Epithelial cell of prostate (primary cell): ENCODE results near the gene UBXN7.
A peak's percentile ranks its signal among the peaks of the same experiment; 100 is the strongest.
"Not testable (repeated sequence)": the region's sequence is repeated elsewhere in the genome, so short reads cannot be mapped to it uniquely, and the experiment has no call there.

Experiments
- DNase-seq: peaks from one replicate; pipeline ENCODE4 v3.0.0-alpha.2; 2011; ENCODE audit warnings: low read depth, low spot score
- H3K27ac ChIP-seq: fragments of 450-650 bp; 2 replicates; pipeline ENCODE4 v1.5.1; 2017; ENCODE audit warnings: mild to moderate bottlenecking

UBXN7 gene

GRCh38 chr3:196360586-196360985, 71.6 kb downstream of the UBXN7 start:
- no peak for DNase-seq
- H3K27ac ChIP-seq: no peak overlapping the region

GRCh38 chr3:196358540-196358939, 73.7 kb downstream of the UBXN7 start:
- not testable (repeated sequence) for DNase-seq, H3K27ac ChIP-seq

- no peak overlapping the region for H3K27ac ChIP-seq
- DNase-seq: no peak
These were observed 74.3 kb downstream of the UBXN7 start for GRCh38 chr3:196357905-196358304.

- no peak for DNase-seq
- H3K27ac ChIP-seq: no peak overlapping the region
These were observed 75.7 kb downstream of the UBXN7 start for GRCh38 chr3:196356556-196356955.

GRCh38 chr3:196355668-196356067, 76.6 kb downstream of the UBXN7 start:
- H3K27ac ChIP-seq: no peak overlapping the region
- no peak for DNase-seq

- H3K27ac ChIP-seq: no peak overlapping the region
- DNase-seq: no peak
These were observed 78.1 kb downstream of the UBXN7 start for GRCh38 chr3:196354132-196354531.

- H3K27ac ChIP-seq: no peak overlapping the region
- DNase-seq: no peak
These were observed 80.7 kb downstream of the UBXN7 start for GRCh38 chr3:196351541-196351940.

GRCh38 chr3:196350067-196350466, 82.2 kb downstream of the UBXN7 start:
- H3K27ac ChIP-seq: no peak overlapping the region
- no peak for DNase-seq

GRCh38 chr3:196348698-196349097, 83.5 kb downstream of the UBXN7 start:
- H3K27ac ChIP-seq: no peak overlapping the region
- DNase-seq: no peak

- no peak overlapping the region for H3K27ac ChIP-seq
- no peak for DNase-seq
These were observed 87.6 kb downstream of the UBXN7 start for GRCh38 chr3:196344663-196345062.

- not testable (repeated sequence) for H3K27ac ChIP-seq, DNase-seq
These were observed 88.3 kb downstream of the UBXN7 start for GRCh38 chr3:196343917-196344316.

GRCh38 chr3:196341137-196341536, 91.1 kb downstream of the UBXN7 start:
- no peak for DNase-seq
- H3K27ac ChIP-seq: no peak overlapping the region

GRCh38 chr3:196340466-196340865, 91.8 kb downstream of the UBXN7 start:
- peak overlapping the region; percentile 67 for H3K27ac ChIP-seq
- no peak for DNase-seq

- no peak for DNase-seq
- H3K27ac ChIP-seq: peak overlapping the region; percentile 67
These were observed 92.6 kb downstream of the UBXN7 start for GRCh38 chr3:196339493-196340254.

GRCh38 chr3:196339044-196339443, 93.2 kb downstream of the UBXN7 start:
- no peak for DNase-seq
- peak overlapping the region; percentile 67 for H3K27ac ChIP-seq

- DNase-seq: no peak
- H3K27ac ChIP-seq: no peak overlapping the region
These were observed 95.7 kb downstream of the UBXN7 start for GRCh38 chr3:196336319-196337145.

- H3K27ac ChIP-seq: no peak overlapping the region
These were observed 96.7 kb downstream of the UBXN7 start for GRCh38 chr3:196335503-196335948.

GRCh38 chr3:196334982-196335381, 97.2 kb downstream of the UBXN7 start:
- DNase-seq: no peak
- no peak overlapping the region for H3K27ac ChIP-seq

More at GRCh38 chr3:196335503-196335948, 96.7 kb downstream of the UBXN7 start:
- DNase-seq: no peak

GRCh38 chr3:196332168-196332567, 100.1 kb downstream of the UBXN7 start:
- H3K27ac ChIP-seq: no peak overlapping the region
- no peak for DNase-seq

- no peak overlapping the region for H3K27ac ChIP-seq
- no peak for DNase-seq
These were observed 104.8 kb downstream of the UBXN7 start for GRCh38 chr3:196327405-196327804.

GRCh38 chr3:196326936-196327335, 105.3 kb downstream of the UBXN7 start:
- no peak overlapping the region for H3K27ac ChIP-seq
- no peak for DNase-seq
